GM23248 (cell line): ENCODE results near the gene NOS1AP. TPM values are rescaled to one million over a fixed set of nuclear protein-coding genes. Genes with fewer than 3 reads are reported as not detected.

ENCODE experiments used
- DNase-seq: peaks from one replicate; pipeline ENCODE4 v3.0.0-alpha.2; 2015
- H2AFZ ChIP-seq: fragments of 200-600 bp; sonication (generic); 2 replicates; pipeline ENCODE4 v1.6.1; 2016; ENCODE audit warnings: antibody characterized with exemption
- H3F3A ChIP-seq: fragments of 200-600 bp; sonication (generic); 2 replicates; pipeline ENCODE4 v1.6.1; 2016; ENCODE audit warnings: mild to moderate bottlenecking, antibody characterized with exemption, mixed run types; ENCODE audit not compliant: insufficient read depth
- H3K27ac ChIP-seq: fragments of 200-600 bp; sonication (generic); 2 replicates; pipeline ENCODE4 v1.5.1; 2016; ENCODE audit warnings: mild to moderate bottlenecking
- H3K27me3 ChIP-seq: fragments of 200-600 bp; sonication (generic); replicated peaks from 2 replicates; pipeline ENCODE4 v1.6.1; 2016; ENCODE audit warnings: mild to moderate bottlenecking; ENCODE audit not compliant: insufficient read depth
- H3K36me3 ChIP-seq: fragments of 200-600 bp; sonication (generic); 2 replicates; pipeline ENCODE4 v1.6.1; 2016; ENCODE audit warnings: low read depth, mild to moderate bottlenecking
- H3K4me1 ChIP-seq: fragments of 200-600 bp; sonication (generic); 2 replicates; pipeline ENCODE4 v1.6.1; 2016; ENCODE audit warnings: mild to moderate bottlenecking; ENCODE audit not compliant: insufficient read depth
- H3K4me2 ChIP-seq: fragments of 200-600 bp; sonication (generic); one replicate; pipeline ENCODE4 v1.6.1; 2016; ENCODE audit warnings: mild to moderate bottlenecking; ENCODE audit not compliant: unreplicated experiment
- H3K4me3 ChIP-seq: fragments of 200-600 bp; sonication (generic); 2 replicates; pipeline ENCODE4 v1.5.1; 2016; ENCODE audit warnings: mild to moderate bottlenecking
- H3K79me2 ChIP-seq: fragments of 200-600 bp; sonication (generic); 2 replicates; pipeline ENCODE4 v1.6.1; 2016; ENCODE audit warnings: mild to moderate bottlenecking; ENCODE audit not compliant: insufficient read depth
- H3K9ac ChIP-seq: fragments of 200-600 bp; sonication (generic); 2 replicates; pipeline ENCODE4 v1.6.1; 2016; ENCODE audit warnings: mild to moderate bottlenecking
- H3K9me2 ChIP-seq: fragments of 200-600 bp; sonication (generic); 2 replicates; pipeline ENCODE4 v1.6.1; 2016; ENCODE audit warnings: mixed run types, mild to moderate bottlenecking, moderate library complexity; ENCODE audit not compliant: insufficient read depth
- H3K9me3 ChIP-seq: fragments of 200-600 bp; sonication (generic); one replicate; pipeline ENCODE4 v1.6.1; 2017; ENCODE audit warnings: low read depth
- H4K20me1 ChIP-seq: fragments of 200-600 bp; sonication (generic); 2 replicates; pipeline ENCODE4 v1.6.0; 2016; ENCODE audit not compliant: insufficient read depth
- EZH2 ChIP-seq: fragments of 200-600 bp; sonication (generic); IDR thresholded peaks from 2 replicates; pipeline ENCODE4 v1.6.1; 2018; ENCODE audit warnings: antibody characterized with exemption, mild to moderate bottlenecking; ENCODE audit not compliant: insufficient read depth, poor library complexity, severe bottlenecking
- EZH2phosphoT487 ChIP-seq: fragments of 200-600 bp; sonication (generic); IDR thresholded peaks from 2 replicates; pipeline ENCODE4 v1.6.1; 2018; ENCODE audit warnings: antibody characterized with exemption, moderate library complexity, mild to moderate bottlenecking, low read depth; ENCODE audit not compliant: insufficient read depth
- WGBS, 2 experiments: methylation state at CpG; one replicate each; pipeline ENCODE4 v1.1.6; 2015 to 2017; ENCODE audit warnings: low lambda C conversion rate in 2 of 2, low coverage in 1 of 2; ENCODE audit errors: missing lambda C conversion rate in 2 of 2; 5-methylcytosine and 5-hydroxymethylcytosine counted together
- in situ Hi-C: fragments of 300-500 bp; cut with MboI; formaldehyde crosslinking; loops from 2 replicates; pipeline ENCODE4 v1.15.0; 2020
- polyA plus RNA-seq: library from polyadenylated mRNA; unstranded; fragments of >200 nt; fragmentation: Nextera tagmentation; extraction: Ambion mirVana; gene quantifications from 2 replicates; pipeline ENCODE4 v1.2.1, GENCODE V29; 2016
- total RNA-seq: library from RNA; depleted of rRNA; stranded (reverse); fragments of >200 nt; shearing (Covaris generic); gene quantifications from 2 replicates; pipeline ENCODE4 v1.2.3, GENCODE V29; 2014

NOS1AP gene
- total and polyA plus RNA-seq, 2 experiments from 2014 or later: 0.18 TPM; not detected in 1

DNA sequence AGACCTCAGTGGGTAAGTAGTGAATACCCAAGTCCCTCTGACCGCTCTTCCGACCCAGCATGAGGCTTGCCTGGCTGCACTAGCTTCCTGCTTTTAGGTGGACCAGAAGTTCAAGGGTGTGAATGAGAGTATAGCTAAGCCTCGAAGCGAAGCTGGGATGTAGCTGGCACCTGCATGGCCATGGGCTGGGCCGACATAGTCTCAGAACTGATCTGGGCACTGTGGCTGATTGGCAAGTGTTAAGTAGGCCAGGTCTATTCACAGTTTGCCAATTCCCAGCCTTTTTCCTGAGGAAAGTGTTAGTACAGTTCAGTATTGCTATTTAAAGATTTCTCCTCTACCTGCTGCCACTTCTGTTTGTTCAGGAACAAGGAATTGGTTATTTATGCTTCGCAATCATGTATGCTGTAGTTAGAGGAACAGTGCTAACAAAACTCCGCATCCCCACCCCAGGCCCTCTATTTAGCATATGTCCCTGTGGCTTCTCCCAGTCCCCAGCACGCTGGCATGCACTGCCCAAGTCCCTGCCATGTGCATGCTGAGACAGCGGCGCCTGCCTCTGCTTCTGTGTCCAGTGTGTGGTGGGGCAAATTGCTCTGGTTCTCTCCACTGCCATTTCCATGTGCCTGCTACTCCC is 290.9 kb downstream of the NOS1AP start:
- no peak overlapping the region for H2AFZ ChIP-seq
- no peaks in the 10 kb centered on the region for H3K27me3 ChIP-seq
- no peak for DNase-seq
- in situ Hi-C loops: loop anchor here (25.0 kb wide), 1 partner anchor 452 kb away; no protein-coding TSS in a partner anchor
- no peaks in the 10 kb centered on the region for H3K79me2 ChIP-seq
- no peaks in the 10 kb centered on the region for H3F3A ChIP-seq
- H3K36me3 ChIP-seq: no peaks in the 10 kb centered on the region
- no peaks in the 10 kb centered on the region for H4K20me1 ChIP-seq
- no peak overlapping the region for H3K4me3 ChIP-seq
- H3K9me2 ChIP-seq: no peaks in the 10 kb centered on the region
- H3K9me3 ChIP-seq: no peaks in the 10 kb centered on the region
- H3K27ac ChIP-seq: no peak overlapping the region
- H3K4me1 ChIP-seq: no peaks in the 10 kb centered on the region
- TF ChIP-seq EZH2phosphoT487 (no peak), EZH2 (no peak)
- no peak overlapping the region for H3K4me2 ChIP-seq
- no peak overlapping the region for H3K9ac ChIP-seq
- WGBS, 2 experiments: 81 to 83% methylated on average over 10 of the region's 10 CpGs

DNA sequence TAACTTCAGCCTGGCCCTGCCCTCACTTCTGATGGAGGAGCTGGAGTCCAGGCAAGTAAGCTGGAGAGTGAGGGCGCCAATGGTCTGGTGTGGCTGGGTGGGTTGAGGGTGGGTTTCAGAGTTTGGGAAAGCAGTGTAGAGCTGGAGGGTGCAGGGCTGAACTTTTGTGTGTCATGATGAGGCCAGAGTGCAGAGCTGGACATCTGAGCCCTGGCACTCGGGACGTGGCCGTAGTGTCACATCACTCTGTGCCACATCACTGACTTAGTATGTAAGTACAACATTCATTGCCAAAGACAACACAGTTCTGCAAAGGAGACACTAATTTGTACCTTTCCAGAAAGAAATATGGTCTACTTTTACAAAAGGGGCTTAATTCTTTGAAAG is 291.4 kb downstream of the NOS1AP start:
- Histone ChIP-seq H3K9ac (no peak overlapping the region), H2AFZ (no peak overlapping the region), H3F3A (no peaks in the 10 kb centered on the region), H3K36me3 (no peaks in the 10 kb centered on the region), H3K4me3 (no peak overlapping the region), H4K20me1 (no peaks in the 10 kb centered on the region), H3K79me2 (no peaks in the 10 kb centered on the region), H3K27me3 (no peaks in the 10 kb centered on the region), H3K4me1 (no peaks in the 10 kb centered on the region), H3K9me2 (no peaks in the 10 kb centered on the region), H3K9me3 (no peaks in the 10 kb centered on the region), H3K4me2 (no peak overlapping the region), H3K27ac (no peak overlapping the region)
- in situ Hi-C loops: loop anchor here (25.0 kb wide), 1 partner anchor 451 kb away; no protein-coding TSS in a partner anchor
- TF ChIP-seq EZH2: no peak
- TF ChIP-seq EZH2phosphoT487: no peak
- DNase-seq: no peak
- 83 to 88% methylated on average over 4 of the region's 4 CpGs for WGBS, 2 experiments

DNA sequence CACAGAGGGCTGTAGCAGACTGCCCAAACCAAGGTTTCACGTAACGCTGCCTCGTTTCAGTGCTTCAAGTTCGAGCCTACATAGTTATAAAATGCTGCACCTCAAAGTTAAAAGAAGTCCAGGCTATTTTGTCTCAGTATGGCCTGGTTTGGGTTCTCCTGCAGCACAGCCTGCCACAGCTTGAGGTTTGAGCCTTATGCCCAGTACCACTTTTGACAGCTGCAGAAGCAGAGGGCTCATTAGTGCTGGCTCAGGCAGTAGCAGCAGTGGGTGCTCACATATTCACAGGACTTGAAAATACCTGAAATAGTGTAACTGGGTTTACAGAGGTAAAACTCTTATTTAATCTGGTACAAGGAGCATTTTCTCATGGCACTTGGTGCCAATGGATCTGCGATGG is 291.9 kb downstream of the NOS1AP start:
- Histone ChIP-seq H3K9ac (no peak overlapping the region), H3K27me3 (no peaks in the 10 kb centered on the region), H3K4me2 (no peak overlapping the region), H3K79me2 (no peaks in the 10 kb centered on the region), H3K4me3 (no peak overlapping the region), H3K27ac (no peak overlapping the region), H3K9me3 (no peaks in the 10 kb centered on the region), H4K20me1 (no peaks in the 10 kb centered on the region), H3F3A (no peaks in the 10 kb centered on the region), H3K9me2 (no peaks in the 10 kb centered on the region), H3K4me1 (no peaks in the 10 kb centered on the region), H2AFZ (no peak overlapping the region), H3K36me3 (no peaks in the 10 kb centered on the region)
- TF ChIP-seq EZH2: no peak
- TF ChIP-seq EZH2phosphoT487: no peak
- 68 to 84% methylated on average over 5 of the region's 5 CpGs for WGBS, 2 experiments
- no peak for DNase-seq
- in situ Hi-C loops: loop anchor here (25.0 kb wide), 1 partner anchor 451 kb away; no protein-coding TSS in a partner anchor

DNA sequence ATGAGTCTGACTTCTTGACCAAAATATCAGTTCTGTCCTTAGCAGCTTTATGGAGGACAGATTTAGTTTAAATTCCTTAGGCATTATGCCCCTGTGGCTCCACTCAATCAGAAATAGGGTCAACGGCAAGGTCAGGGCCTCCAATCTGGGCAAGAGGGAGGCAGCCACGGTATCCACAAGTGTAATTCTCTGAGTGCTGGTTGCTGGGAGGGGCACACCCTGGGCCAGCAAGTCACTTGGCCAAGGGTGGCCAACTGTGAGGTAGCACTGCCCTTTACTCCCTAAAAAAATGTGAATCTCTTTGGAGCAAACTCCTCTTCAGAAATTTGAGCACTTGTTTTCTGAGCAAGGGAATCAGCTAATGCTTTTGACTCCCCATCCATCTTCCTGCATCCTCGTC is 294.3 kb downstream of the NOS1AP start:
- 80 to 89% methylated on average over 3 of the region's 3 CpGs for WGBS, 2 experiments
- no peaks in the 10 kb centered on the region for H3K9me3 ChIP-seq
- no peak for DNase-seq
- H3K27me3 ChIP-seq: no peaks in the 10 kb centered on the region
- no peak overlapping the region for H3K4me2 ChIP-seq
- H4K20me1 ChIP-seq: no peaks in the 10 kb centered on the region
- H3K4me3 ChIP-seq: no peak overlapping the region
- H3K9me2 ChIP-seq: no peaks in the 10 kb centered on the region
- in situ Hi-C loops: loop anchor here (25.0 kb wide), 1 partner anchor 448 kb away; no protein-coding TSS in a partner anchor
- TF ChIP-seq EZH2phosphoT487: no peak
- TF ChIP-seq EZH2: no peak
- no peaks in the 10 kb centered on the region for H3K36me3 ChIP-seq
- no peak overlapping the region for H3K27ac ChIP-seq
- no peaks in the 10 kb centered on the region for H3K4me1 ChIP-seq
- H3K9ac ChIP-seq: no peak overlapping the region
- H3K79me2 ChIP-seq: no peaks in the 10 kb centered on the region
- no peak overlapping the region for H2AFZ ChIP-seq
- H3F3A ChIP-seq: no peaks in the 10 kb centered on the region
